Anterior cingulate cortex (tissue), 58 donors: ENCODE results near the gene RHBDL3.
"Not testable (repeated sequence)": the region's sequence is repeated elsewhere in the genome, so short reads cannot be mapped to it uniquely, and the experiment has no call there.

ENCODE experiments used
- DNase-seq, 58 donors: peaks; one replicate each; lab custom pipeline; 2025; lab: John Stamatoyannopoulos, UW

RHBDL3 gene, protein sequence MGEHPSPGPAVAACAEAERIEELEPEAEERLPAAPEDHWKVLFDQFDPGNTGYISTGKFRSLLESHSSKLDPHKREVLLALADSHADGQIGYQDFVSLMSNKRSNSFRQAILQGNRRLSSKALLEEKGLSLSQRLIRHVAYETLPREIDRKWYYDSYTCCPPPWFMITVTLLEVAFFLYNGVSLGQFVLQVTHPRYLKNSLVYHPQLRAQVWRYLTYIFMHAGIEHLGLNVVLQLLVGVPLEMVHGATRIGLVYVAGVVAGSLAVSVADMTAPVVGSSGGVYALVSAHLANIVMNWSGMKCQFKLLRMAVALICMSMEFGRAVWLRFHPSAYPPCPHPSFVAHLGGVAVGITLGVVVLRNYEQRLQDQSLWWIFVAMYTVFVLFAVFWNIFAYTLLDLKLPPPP

DNA sequence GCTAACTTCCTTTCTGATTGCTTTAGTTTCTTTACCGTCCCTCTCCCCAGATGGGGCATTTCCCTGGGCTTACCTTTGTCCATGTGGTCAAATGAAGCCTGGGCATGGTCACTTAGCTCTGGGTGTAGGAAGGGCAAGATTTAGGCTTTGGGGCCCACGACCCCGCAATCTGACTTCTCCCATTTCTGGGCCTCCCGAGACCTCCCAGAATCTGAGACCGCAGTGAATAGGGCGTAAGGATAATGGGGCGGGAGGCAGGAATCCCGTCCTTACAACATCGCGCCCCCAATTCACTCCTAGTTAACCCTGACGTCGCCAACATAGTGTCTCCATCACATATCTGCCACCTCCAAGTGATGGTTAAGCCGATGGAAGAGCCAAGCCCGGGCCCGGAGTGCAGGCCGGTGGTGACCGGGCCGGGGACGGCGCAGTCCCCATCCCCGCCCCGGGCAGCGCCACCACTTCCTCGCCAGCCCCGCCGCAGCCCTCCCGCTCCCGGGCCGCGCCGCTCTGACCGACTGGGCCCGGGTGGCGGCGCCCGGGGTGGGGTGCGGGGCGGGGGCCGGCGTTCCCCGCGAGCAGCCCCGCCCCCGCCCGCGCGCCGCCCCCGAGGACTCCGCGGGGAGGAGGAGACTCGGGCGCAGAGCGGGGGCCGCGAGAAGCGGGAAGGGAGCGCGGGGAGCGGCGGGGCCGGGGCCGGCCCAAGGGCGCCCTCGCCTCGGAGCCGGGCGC lies at the start of gene RHBDL3:
Gene RHBDL3 (plus strand): TSS at position 641 of the 732 bp plus-strand sequence. CDS start 358 bp downstream, outside the sequence.
- peak in 10 of 58 donors; percentile 21 to 43 (median 34) for DNase-seq

DNA sequence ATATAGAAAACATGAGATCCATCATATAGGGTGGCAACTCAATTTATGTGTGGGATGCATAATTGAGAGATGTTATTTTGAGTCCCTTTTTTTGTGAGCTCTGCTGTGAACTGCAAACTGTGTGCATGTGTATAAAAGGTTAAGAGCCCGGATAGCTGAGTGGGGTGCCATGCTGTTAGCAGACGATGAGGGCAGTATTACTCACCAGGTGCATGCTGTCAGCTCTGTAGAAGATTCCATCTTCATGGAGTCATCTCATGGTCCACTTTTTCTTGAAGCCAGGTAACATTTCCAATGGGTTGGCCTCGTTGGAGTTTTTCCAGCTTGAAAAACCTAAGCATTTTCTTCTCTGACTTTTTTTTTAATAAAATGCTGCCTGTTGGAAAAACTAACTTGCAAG lies 43.0 kb upstream of the RHBDL3 start:
- DNase-seq = no peak

DNA sequence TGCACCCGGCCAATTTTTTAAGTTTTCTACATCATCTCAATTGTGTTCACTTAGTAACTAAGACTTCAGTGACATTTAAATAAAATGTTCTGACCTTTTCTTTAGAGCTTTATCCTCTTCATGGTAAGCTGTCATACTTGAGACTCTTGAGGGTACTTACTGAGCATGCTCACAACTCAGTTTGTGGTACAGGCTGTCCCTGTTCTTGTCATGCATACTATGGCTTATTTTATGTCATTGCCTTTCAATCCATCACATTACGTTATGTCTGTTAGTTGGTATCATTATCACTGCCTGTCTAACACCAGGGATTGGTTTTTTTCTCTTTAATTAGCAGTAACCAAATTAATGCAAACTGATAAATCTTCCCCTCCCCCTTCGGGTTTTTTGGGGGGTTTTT lies 41.9 kb upstream of the RHBDL3 start:
- no peak for DNase-seq

DNA sequence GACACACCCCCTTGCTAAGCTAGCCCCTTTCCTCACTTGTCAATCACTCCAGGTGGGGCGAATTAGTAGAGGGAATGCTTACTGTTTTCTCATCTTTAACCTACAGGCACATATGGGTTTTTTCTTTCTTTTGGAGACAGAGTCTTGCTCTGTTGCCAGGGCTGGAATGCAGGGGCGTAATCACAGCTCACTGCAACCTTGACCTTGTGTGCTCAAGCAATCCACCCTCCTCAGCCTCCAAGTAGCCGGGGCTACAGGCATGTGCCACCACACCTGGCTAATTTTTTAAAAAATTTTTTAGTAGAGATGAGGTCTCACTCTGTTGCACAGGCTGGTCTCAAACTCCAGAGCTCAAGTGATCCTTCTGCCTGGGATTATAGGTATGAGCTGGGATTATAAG lies 38.7 kb upstream of the RHBDL3 start:
- DNase-seq = no peak

DNA sequence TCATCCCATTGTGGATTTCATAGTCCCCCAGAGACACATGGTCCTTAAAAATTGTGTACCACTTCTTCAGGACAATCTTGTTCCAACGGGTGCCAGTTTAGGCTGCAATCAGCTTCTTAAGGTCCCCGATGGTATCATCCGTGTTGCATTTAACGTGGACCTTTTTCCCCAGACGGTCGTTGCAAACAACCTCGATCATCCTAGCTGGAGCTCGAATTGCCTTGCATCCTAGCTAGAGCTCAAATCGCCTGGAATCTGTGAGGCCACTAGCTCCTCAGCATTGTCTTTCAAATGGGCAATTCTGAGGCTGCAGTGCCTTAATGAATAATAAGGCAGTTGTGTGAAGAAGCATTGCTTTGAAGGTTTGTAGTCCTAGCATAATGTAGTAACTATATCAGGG lies 37.7 kb upstream of the RHBDL3 start:
- no peak for DNase-seq

DNA sequence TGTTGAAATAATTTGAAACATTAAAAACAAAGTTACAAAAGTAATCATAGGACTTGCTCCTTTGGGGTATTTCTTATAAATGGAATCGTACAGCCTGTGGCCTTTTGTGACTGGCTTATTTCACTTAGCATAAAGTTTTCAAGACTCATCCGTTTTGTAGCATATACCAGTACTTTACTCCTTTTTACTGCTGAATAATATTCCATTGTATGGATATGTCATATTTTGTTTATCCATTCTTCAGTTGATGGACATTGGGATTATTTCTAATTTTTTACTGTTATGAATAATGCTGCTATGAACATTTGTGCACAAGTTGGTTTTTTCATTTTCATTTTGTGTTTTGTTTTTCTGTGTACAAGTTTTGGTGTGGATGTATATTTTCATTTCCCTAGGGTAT lies 30.0 kb upstream of the RHBDL3 start:
- DNase-seq = no peak

DNA sequence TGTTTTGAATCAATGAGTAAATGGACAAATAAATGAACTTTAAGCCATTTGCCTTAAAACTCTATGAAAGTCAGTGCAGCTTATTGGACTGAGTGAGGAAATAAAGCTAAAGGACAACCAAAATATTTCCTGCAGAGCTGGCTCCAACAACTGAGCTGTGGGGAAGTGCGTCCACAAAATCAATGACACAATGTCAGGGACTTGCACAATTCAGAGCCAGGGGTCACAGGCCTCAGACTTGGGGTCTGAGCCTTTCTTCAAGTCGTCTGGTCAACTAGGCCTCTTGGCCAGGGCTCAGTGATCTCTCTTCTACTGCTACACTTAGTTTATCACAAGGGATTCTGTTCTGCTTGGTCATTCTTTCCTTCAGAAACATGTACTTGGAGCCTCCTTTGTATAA lies 26.2 kb upstream of the RHBDL3 start:
- DNase-seq = no peak

DNA sequence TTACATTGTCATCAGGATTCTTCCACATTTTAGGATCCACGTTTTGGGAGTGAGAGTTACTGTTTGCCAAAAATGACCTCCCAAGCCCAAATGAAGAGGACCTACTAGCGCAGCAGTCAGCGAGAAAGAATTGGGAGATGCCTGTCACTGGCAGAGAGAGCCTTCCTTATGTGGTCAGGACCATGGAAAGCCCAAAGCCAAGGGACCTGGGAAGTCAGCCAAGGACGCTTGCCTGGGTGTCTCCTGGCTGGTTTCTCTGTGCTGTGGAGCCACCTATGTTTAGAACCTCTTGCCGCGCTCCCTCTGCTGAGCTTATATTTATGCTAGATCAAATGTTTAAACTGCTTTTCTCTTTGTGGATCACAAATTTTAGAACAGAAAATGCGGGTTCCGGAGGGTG lies 24.9 kb upstream of the RHBDL3 start:
- peak in 1 of 58 donors; percentile 12 for DNase-seq

DNA sequence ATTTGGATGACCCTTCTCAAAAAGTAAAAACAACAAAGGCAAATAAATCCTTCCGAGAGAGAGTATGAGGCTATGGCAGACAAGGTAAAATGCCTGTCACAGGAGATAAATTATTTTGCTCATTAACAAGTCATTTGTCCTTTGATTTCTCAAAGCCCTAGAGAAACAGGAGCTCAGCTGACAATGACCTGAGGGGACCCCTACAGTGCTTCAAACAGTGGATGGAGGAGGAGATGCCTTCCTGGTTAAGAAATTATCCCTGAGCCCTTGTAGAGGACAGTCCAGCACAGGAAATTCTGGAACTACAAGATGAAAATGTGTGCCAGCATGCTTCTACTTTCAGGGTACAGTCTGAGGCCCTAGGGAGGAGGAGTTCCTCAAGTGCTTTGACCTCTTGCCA lies 24.0 kb upstream of the RHBDL3 start:
- no peak for DNase-seq

DNA sequence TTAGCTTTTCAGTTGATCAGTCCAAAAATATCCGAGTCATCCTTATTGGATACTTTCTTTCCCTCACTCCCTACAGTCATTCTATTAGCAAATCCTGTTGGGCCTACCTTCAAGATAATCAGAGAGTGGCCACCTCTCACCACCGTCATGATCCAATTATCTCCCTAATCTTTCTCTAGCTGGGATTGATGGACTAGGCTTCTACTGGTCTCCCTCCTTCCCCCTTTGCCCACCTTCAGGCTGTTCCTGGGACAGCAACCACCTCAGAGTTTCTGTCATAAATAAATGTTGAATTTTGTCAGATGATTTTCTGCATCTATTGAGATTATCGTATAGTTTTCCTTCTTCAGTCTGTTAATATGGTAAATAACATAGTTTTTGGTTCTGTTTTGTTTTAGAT lies 16.2 kb upstream of the RHBDL3 start:
- DNase-seq = no peak

DNA sequence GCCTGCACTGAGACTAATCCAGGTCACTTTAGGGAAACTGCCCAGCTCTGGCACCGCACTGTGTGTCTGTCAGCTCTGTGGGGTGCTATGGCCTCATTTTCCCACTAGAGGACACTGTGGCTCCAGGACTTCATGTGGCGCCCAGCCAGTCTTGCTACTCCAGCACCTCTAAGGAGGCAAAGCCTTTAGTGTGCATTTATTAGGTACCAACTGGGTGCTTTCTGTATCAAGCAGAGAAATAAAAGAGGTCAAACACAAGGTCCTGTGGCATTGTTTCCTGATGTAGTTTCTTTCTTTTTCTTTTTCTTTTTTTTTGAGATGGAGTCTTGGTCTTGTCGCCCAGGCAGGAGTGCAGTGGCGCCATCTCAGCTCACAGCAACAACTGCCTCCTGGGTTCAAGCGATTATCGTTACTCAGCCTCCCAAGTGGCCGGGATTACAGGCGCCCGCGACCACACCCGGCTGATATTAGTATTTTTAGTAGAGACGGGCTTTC lies 12.5 kb upstream of the RHBDL3 start:
- DNase-seq = peak in 54 of 58 donors; percentile 26 to 88 (median 66)

DNA sequence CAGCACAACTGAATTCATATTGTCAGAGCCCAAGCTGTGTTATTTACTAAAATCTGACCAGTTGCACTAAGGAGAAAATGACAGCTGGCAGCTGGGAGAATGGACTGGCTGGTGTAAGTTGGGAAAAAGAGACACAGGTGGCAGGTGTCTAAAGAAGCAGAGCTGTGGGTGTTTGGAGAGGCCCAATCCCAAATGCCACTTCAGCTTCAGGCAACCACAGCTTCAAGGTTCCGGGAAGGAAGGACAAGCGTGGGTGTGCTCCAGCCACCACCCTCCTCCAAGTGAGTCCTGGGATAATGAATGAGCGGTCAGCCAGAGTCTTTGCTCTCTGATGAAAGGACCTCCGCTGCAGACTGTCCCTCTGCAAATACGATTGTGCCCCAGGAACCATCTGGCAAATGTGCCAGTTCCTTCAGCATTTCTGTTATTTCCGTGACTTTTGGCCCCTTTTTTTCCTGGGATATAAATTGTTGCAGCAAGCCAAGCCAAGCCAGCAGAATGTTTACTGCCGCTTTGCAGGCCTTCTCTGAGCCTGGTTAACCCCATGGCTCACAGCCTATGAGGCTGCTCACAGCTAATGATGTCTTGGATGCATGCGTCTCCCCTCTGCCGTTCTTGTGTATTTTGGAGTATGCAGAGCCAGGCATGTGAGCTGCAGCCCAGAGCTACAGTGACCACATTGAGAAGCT lies 9.5 kb upstream of the RHBDL3 start:
- no peak for DNase-seq

DNA sequence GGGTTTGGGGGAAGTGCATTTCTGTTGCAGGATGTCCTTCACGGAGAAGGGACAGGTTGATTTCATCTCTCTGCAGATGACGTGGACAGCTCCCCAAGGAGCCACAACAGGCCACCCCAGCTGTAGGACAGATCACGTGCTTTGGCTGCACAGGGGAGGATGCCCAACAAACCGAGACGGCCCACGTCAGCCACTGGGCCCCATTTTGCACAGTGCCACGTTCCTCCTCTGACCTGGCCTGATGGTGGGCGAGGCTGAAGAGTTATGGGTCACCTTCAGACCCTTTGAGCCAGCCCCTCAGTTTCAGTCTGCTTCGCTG lies 9.0 kb upstream of the RHBDL3 start:
- peak in 1 of 58 donors; percentile 17 for DNase-seq

DNA sequence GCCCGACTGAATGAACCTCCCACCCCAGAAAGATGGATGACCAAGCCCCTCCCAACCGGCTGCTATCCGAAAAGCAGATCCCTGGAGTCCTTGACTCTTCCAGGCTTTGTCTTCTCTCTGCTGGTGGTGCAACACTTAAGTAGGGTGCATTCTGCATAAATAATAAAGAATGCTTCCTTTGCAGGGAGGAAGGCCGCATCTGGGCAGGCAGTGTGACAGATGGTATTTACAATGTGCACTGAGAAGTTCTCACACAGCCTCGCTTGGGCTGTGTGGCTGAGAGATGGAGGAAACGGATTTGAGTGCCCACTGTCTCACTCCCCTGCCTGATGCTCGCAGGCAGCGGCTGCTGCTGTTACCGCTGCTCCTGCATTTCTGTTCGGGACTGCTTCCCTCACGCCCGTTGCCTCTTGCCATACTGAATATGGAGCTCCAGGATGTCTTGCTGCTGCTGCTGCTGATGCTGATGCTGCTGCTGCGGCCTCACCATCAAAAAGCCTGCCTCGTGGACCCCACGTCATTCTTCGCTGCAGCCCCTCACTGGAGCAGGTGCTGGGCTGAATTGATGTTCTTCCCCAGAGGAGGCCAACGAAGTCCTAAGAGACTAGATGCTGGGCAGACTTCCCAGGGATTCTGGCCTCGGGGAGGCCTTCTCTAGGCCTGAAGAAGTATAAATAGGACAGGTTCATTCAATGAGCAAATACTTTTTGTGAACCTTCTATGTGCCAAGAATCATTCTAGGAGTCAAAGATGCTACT lies 7.1 kb upstream of the RHBDL3 start:
- peak in 27 of 58 donors; percentile 18 to 82 (median 43) for DNase-seq

DNA sequence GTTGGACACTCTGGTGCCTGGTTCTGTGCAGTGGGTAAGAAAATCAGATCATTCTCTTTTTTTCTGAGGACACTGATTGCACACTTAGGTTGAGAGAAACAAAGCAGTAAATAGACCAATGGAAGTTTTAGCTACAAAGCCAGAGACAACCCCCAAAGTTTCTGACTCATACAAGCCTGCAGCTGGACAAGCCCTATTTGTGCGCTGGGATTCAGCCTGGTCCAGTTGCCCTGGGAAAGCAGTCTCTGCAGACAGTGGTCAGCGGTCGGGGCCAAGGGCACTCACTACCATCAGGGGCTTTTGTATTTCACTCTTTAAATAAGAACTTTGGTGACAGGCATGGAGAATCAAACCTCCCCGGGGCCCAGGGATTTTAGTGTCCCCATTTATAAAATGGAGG lies 6.0 kb upstream of the RHBDL3 start:
- peak in 23 of 58 donors; percentile 15 to 73 (median 38) for DNase-seq

DNA sequence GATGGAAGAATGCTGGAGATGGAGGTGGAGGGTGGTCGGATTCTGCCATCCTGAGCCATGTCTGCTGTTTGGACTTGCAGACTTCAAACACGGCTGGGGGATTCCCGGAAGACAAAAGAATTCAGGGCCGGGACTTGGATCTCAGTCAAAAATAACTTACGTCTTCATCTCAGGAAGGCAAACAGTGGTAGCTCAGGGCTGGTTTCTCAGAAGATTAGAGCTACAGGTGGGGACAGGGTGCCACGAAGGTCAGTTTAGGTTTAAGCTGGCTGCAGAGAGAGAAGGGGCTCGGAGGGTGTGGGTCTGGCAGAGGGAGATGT lies 4.3 kb upstream of the RHBDL3 start:
- no peak for DNase-seq

DNA sequence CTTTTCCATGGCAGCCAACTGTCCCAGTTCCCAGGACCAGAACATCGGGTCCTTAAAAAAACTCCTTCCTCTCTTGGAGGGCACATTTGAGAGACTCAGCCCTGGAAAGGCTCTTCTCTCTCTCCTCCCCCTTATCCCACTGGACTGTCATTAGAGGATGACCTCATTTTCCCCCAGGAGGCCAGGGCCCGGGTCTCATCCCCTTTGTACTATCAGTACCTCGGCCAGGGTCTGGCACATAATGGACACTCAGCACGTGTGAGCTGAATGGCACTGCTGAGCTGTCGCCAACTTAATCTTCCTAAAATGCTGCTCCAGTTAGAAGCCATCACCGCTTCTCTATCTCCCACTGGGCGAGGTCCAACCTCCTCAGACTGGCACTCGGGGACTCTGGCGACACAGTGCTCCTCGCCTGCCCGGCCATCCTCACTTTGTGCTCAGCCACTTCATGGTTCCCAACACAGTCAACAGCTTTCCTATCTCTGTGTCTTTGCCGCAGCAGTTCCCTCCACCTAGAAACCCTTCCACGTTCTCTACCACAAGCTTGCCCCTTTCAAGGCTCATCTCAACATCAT lies 3.6 kb upstream of the RHBDL3 start:
- DNase-seq = no peak

DNA sequence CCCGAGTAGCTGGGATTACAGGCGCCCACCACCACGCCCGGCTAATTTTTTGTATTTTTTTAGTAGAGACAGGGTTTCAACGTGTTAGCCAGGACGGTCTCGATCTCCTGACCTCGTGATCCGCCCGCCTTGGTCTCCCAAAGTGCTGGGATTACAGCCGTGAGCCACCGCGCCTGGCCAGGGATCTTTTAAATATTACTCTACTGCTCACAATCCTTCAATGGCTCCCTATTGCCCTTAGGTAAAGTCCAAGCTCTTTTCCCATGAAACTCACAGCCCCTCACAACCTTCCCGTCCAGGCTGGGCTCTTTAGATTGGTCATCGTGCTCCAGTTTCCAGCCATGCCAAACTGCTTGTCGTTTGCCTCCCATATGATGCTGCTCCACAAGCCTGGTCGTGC lies 2.1 kb upstream of the RHBDL3 start:
- DNase-seq = not testable (repeated sequence)

DNA sequence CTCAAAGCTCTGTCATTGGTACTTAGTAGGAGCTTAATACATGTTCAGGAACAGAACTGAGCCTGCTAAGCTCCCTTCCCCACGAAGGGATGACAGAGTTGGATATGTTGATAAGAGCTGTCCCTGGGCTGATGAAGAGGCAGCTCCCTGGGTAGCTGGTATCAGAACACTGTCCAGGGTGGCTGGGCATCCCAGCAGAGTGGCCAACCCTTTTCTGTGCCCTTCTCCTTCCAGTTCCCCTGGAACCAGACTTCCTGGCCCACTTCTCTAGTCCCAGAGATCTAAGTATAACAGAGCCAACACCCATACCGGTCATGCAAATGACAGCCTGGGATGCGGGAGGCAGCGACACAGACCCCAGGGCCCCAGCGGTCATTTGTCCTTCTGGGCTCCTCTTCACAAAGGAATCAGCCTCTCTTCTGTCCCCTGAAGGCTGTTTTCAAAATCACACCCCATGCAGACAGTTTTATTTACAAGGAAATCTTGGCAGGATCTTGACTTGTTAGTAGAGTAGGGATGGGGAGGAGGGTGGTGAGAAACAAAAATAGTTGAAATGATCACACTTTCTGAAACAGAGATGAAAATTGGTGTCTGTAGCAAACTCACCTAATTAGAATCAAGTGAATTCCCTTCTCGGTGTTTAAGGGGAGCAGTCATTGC lies 1.4 kb upstream of the RHBDL3 start:
- DNase-seq = peak in 1 of 58 donors; percentile 48

DNA sequence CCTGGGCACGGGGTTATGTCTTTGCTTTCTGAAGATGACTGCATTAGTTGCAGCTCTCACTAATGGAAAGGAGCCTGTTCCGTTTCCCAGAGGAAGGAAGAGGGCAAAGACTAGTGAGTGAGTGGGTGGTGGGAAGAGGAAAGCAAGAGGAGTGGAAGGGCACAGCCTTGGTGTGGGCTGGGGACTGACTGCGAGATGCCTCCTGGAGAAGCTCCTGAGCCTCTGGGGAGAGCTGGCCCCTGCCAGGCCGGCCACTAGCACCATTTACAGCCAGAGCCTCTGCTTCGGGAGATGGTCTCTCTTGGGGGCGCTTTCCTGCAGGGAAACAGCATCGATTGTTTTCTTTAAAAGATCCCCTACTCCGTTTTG lies 825 bp upstream of the RHBDL3 start:
- DNase-seq = peak in 2 of 58 donors; percentile 25 to 32
